Colon (tissue), 2 donors: ENCODE data around the gene OPRL1.
"Not testable (repeated sequence)": the region's sequence is repeated elsewhere in the genome, so short reads cannot be mapped to it uniquely, and the experiment has no call there.

Experiments
- FAIRE-seq: peaks from 2 replicates; lab custom pipeline; 2012; peaks lifted over from hg19 to GRCh38; lab: Jason Lieb, UNC
- donor health status: control.
- donor health status: control.

Gene OPRL1

GRCh38 chr20:64087226-64087825 is 7.4 kb downstream of the OPRL1 start:
- not testable (repeated sequence) for FAIRE-seq

GRCh38 chr20:64088586-64088985 is 8.7 kb downstream of the OPRL1 start:
- not testable (repeated sequence) for FAIRE-seq

- FAIRE-seq, result no peak
Measured at GRCh38 chr20:64090165-64090564, 10.3 kb downstream of the OPRL1 start.

DNA sequence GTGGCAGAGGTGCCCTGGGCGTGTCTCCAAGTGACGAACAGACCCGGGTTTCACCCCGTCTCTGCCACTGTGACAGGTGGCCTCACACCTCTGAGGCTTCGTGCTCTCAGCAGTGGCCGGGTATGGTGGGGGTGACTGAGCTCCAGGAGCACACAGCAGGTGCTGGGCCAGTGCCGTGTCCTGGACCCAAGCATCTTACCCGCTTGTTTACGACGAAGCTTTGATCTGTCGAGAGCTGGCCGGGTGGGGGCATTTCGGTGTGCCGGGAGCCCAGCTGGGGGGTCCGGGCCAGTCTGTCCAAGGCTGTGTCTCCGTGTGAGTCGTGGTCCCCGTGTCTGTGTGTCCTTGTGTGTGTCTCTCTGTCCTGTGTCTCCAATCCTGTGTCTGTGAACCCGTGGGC is 11.5 kb downstream of the OPRL1 start:
- no peak for FAIRE-seq

GRCh38 chr20:64091770-64092169 is 11.9 kb downstream of the OPRL1 start:
- no peak for FAIRE-seq

DNA sequence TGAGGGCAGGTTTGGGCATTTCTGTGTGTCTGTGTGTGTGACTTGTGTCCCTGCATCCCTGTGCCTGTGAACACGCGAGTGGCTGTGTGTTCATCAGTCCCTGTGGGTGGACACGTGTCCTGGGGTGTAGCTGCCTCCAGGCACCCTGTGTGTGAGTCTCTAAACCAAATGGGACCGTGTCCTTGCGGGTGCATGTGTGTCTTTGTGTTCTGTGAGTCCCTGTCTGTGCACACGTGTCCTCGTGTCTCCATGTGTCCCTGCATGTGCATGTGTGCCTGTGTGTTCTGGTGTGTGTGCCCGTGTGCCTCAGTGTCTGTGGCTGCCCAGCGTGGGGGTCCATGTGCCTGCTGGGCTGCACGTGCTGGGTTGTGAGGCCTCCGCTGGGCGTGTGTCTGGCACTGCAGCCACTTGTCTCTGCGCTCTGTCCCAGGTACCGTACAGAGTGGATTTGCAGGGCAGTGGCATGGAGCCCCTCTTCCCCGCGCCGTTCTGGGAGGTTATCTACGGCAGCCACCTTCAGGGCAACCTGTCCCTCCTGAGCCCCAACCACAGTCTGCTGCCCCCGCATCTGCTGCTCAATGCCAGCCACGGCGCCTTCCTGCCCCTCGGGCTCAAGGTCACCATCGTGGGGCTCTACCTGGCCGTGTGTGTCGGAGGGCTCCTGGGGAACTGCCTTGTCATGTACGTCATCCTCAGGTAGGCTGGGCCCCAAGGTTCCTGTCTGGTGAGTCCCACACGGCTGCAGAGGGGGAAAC is 12.6 kb downstream of the OPRL1 start:
- no peak for FAIRE-seq

DNA sequence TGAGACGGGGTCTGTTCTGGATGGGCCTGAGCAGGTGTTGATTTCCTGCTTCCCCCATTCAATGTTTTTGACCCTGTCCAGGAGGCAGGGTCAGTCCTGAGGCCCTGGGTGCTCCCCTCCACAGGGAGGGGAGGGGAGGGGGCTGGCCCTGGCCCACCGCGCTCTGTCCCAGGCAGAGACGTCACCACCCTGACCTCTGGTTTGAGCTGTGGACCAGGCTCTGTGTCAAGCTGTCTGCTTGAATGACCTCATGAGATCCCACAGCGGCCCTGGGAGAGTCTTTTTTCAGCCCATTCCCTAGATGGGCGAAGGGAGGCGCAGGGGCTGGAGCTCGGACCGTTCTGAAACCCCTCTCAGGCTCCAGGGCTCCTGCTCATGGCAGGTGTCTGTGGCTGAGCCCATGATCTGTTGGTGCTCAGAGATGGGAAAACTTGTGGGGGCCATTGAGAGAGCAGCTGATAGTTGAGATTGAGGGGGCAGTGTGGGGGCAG is 13.2 kb downstream of the OPRL1 start:
- FAIRE-seq, result no peak

DNA sequence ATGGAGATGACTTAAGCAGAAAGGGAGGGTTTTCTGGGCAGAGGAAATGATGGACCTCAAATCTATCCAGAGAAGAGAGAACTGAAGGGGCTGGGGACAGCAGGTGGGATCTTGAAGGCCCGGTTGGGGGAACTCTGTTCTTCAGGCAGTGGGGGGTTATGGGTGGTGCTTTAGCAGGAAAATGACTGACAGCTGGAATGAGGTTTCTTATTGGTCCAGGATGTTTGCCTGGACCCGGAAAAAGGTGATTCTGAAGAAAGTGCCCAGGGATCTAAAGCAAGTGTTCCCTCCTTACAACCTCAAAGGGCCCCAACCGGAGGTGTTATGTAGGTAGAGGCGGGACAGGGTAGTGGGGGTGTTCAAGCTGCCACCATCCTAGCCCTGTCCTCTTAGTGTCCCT is 15.6 kb downstream of the OPRL1 start:
- no peak for FAIRE-seq

GRCh38 chr20:64095927-64096326 is 16.0 kb downstream of the OPRL1 start:
- FAIRE-seq, result no peak

- FAIRE-seq, result no peak
Measured at GRCh38 chr20:64096535-64096934, 16.7 kb downstream of the OPRL1 start.

DNA sequence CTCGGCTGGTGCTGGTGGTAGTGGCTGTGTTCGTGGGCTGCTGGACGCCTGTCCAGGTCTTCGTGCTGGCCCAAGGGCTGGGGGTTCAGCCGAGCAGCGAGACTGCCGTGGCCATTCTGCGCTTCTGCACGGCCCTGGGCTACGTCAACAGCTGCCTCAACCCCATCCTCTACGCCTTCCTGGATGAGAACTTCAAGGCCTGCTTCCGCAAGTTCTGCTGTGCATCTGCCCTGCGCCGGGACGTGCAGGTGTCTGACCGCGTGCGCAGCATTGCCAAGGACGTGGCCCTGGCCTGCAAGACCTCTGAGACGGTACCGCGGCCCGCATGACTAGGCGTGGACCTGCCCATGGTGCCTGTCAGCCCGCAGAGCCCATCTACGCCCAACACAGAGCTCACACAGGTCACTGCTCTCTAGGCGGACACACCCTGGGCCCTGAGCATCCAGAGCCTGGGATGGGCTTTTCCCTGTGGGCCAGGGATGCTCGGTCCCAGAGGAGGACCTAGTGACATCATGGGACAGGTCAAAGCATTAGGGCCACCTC is 18.7 kb downstream of the OPRL1 start:
- FAIRE-seq, result no peak

DNA sequence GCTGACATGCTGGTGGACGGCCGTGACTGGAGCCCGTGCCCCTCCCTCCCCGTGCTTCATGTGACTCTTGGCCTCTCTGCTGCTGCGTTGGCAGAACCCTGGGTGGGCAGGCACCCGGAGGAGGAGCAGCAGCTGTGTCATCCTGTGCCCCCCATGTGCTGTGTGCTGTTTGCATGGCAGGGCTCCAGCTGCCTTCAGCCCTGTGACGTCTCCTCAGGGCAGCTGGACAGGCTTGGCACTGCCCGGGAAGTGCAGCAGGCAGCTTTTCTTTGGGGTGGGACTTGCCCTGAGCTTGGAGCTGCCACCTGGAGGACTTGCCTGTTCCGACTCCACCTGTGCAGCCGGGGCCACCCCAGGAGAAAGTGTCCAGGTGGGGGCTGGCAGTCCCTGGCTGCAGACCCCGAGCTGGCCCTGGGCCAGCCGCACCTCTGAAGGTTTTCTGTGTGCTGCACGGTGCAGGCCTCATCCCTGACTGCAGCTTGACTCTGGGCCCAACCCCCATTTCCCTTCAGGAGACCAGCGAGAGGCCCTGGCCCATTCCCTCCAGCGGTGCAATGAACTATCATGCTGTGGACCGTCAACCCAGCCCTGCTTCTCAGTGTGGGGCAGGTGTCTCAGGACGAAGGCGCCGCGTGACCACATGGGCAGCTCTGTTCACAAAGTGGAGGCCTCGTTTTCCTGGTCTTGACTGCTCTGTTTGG is 19.4 kb downstream of the OPRL1 start:
- FAIRE-seq, result no peak

DNA sequence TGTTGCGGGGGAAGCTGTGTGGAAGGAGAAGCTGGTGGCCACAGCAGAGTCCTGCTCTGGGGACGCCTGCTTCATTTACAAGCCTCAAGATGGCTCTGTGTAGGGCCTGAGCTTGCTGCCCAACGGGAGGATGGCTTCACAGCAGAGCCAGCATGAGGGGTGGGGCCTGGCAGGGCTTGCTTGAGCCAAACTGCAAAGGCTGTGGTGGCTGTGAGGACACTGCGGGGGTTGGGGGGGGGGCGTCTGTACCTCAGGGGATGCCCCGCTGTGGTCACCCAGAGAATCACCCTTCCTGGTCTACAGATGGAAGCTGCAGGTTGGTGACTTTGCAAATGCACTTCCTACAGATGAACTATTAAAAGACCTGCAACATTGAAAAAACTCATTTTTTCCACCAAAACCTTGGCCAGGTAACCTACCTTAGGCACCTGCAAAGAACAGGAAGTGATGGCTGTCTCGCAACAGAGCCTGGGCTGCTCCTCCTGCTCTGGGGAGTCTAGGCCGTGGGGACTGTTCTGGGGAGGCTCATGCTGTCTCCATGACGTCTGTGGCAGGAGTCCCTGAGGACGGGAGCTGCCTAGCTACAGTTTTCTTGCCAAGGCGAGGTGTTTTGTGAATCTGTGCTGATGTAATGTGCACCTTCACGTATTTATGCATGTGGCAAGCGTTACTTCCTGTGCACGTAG is 20.1 kb downstream of the OPRL1 start:
- no peak for FAIRE-seq

DNA sequence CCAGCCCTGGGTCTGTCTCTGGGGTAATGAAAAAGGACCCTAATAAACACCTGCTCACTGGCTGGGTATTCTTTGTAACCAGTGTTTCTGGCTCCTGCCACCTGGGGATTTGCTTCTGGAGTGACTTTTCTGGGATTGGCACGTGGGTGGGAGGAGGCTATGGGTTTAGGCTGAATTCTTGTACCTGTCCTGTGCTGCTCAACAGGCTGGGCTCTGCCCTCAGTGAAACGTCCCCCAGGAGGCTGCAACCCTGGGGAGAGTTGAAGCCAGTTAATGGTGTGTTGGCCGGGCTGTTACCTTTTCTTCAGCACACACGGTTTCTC is 20.6 kb downstream of the OPRL1 start:
- FAIRE-seq, result no peak

DNA sequence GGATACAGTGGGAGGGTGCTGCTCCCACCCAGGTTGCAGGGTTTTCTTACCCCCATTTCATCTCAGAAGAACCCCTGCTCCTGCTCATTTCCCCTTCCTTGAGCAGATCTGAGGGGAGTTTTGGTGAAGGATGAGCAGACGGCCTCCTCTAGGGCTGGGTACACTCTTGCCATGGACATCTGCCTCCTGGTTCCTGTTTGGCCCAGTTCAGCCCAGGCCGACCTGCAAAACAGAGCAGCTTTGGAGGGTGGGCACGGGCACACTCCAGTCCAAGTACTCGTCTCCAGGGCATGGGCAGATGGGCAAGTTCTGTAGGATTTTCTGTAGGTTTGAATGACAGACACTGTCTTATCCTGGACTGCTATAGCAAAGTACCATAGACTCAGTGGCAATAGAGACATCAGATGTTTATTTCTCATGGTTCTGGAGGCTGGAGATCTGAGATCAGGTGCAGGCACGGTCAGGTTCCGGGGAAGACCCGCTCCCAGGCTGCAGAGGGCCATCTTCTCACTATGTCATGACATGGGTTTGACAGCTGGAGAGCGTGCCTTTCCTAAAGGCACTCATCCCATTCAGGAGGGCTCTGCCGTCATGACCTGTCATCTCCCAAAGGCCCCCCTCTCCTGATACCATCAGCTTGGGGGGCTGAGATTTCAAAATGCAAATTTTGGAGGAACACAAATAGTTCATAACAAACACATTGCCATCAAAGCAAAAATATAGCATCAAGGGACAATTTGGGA is 21.2 kb downstream of the OPRL1 start:
- FAIRE-seq, result no peak

DNA sequence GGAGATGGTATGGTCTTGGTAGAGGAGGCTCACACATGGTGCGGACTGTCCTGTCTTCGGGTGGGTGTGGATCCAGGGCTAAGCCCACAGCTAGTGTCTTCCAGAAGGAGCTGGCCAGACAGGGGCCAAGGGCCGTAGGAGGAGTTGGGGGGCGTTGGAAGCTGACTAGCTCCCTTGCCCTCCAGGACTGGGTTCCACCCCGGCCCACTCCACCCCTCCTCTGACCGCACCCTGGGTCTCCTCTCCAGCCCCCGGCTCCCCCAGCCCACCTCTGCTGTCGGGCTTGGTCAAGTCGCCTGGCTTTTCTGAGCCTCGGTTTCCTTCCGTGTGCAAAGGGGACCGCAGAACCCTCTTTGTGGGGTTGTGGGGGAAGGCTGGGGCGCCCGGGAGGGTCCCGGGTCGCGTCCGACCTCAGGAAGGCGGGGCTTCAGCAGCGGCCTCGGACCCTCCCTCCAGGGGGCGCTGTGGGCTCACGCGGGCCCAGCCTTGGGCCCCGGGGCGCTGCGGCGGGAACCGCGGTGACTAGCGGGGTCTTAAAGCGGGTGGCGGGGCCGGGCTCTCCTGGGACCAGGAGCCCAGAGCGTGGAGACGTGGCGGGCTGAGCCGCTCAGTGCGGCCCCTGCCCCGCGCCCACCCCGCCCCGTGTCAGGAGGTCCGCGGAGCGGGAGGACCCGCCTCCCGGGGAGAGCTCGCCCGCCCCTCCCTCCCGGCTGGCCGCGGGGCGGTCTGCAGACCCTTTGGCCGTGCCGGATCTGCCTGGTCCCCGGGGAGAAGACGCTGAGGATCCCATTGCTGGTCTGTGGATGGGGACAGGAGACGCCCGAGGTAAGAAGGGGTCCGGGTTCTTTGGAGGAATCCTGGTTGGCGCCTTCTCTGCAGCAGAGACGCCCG is 22.1 kb downstream of the OPRL1 start:
- FAIRE-seq, result no peak

- FAIRE-seq, result no peak
Measured at GRCh38 chr20:64102647-64103354, 22.9 kb downstream of the OPRL1 start.

DNA sequence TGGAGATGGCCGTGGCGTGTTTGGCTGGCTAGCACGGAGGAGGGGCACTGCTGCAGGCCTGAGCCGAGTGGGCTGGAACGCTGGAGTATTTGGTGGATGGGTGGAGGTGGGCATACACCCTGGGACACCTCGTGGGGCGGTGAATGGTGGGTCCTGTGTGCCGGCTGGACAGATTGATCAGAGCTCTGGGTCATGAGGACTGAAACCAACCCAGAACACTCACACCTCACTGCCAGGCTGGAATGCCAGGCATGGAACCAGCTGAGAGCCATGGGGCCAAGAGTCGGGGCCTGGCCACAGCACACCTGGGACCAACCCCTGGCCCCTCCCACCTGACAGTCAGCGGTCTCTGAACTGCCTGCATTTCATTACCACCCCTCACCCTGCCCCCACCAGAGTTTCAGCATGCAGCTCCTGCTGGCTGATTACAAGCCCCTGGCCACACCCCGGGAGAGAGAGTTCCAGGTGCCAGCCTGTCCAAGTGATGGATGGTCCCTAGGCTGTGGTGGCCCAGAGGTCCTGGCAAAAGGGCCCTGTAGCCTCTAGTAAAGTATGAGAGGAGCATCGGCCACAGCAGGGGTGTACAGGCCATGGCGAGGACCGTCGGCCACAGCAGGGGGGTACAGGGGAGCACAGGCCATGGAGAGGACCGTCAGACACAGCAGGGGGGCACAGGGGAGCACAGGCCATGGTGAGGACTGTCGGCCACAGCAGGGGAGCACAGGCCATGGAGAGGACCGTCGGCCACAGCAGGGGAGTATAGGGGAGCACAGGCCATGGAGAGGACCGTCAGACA is 24.2 kb downstream of the OPRL1 start:
- no peak for FAIRE-seq
